Thymus (tissue), 11 donors: Measurements from ENCODE around the gene SLC49A3. TPM values are rescaled to one million over a fixed set of nuclear protein-coding genes. Genes with fewer than 3 reads are reported as not detected.
"Not testable (repeated sequence)": the region's sequence is repeated elsewhere in the genome, so short reads cannot be mapped to it uniquely, and the experiment has no call there.

Experiments
- DNase-seq, 9 donors: peaks; one replicate each; pipeline ENCODE4 v3.0.0-alpha.2; 2013; ENCODE audit warnings: low spot score in 9 of 9, low read depth in 6 of 9, missing footprints in 1 of 9
- H3K27ac ChIP-seq, 2 donors: one replicate each; pipeline ENCODE4 v1.5.1; 2013; ENCODE audit warnings: control low read depth in 1 of 2, low read depth in 1 of 2, low read length in 1 of 2, mild to moderate bottlenecking in 1 of 2, moderate library complexity in 1 of 2
- H3K27me3 ChIP-seq, 2 donors: one replicate each; pipeline ENCODE4 v1.5.1; 2013; ENCODE audit warnings: low read length in 1 of 2; ENCODE audit not compliant: control insufficient read depth in 2 of 2, insufficient read depth in 1 of 2
- H3K36me3 ChIP-seq, 2 donors: one replicate each; pipeline ENCODE4 v1.5.1; 2013; ENCODE audit warnings: low read length in 1 of 2, mild to moderate bottlenecking in 1 of 2, moderate library complexity in 1 of 2; ENCODE audit not compliant: control insufficient read depth in 2 of 2, insufficient read depth in 2 of 2
- H3K4me1 ChIP-seq, 2 donors: one replicate each; pipeline ENCODE4 v1.5.1; 2013; ENCODE audit warnings: low read length in 2 of 2; ENCODE audit not compliant: control insufficient read depth in 2 of 2, insufficient read depth in 2 of 2
- H3K4me3 ChIP-seq, 2 donors: one replicate each; pipeline ENCODE4 v1.5.1; 2013; ENCODE audit warnings: low read length in 2 of 2, control low read depth in 1 of 2, mild to moderate bottlenecking in 1 of 2
- H3K9me3 ChIP-seq, 2 donors: one replicate each; pipeline ENCODE4 v1.5.1; 2013; ENCODE audit warnings: low read length in 1 of 2, mild to moderate bottlenecking in 1 of 2; ENCODE audit not compliant: control insufficient read depth in 2 of 2, insufficient read depth in 1 of 2
- WGBS: extraction: QIAGEN DNeasy Blood & Tissue Kit; methylation state at CpG from one replicate; pipeline ENCODE4 v1.1.7; 2013; 5-methylcytosine and 5-hydroxymethylcytosine counted together
- polyA plus RNA-seq: library from polyadenylated mRNA; stranded (reverse); fragments of 200-250 nt; gene quantifications from one replicate; pipeline ENCODE4 v1.2.3, GENCODE V29; 2013
- total RNA-seq: library from RNA; stranded (reverse); fragments of 120-200 nt; gene quantifications from one replicate; pipeline ENCODE4 v1.2.4, GENCODE V29; 2013
- donor health status: healthy.

SLC49A3 gene
- total and polyA plus RNA-seq, 2 donors: 1.2 to 4.8 TPM

GRCh38 chr4:706083-706633 is 17.2 kb upstream of the SLC49A3 start:
- Histone ChIP-seq H3K4me3 (peak overlapping the region; percentile 92 to 99), H3K4me1 (peaks cover 10 to 12% of the 10 kb centered on the region in 2 donors), H3K27ac (peak overlapping the region; percentile 32 to 83)
- DNase-seq, H3K27me3 ChIP-seq, H3K36me3 ChIP-seq, H3K9me3 ChIP-seq: not testable (repeated sequence)
- WGBS: 5% methylated on average over 21 of the region's 21 CpGs

- Histone ChIP-seq H3K9me3 (peaks cover 0 to 4% of the 10 kb centered on the region in 2 donors), H3K27ac (peak within 1 kb of the TSS; percentile 32 to 83), H3K27me3 (peaks cover 0 to 5% of the 10 kb centered on the region in 2 donors), H3K36me3 (peaks cover 3 to 9% of the 10 kb centered on the region in 2 donors), H3K4me3 (peak within 1 kb of the TSS; percentile 92 to 99), H3K4me1 (peaks cover 10 to 12% of the 10 kb centered on the region in 2 donors)
- DNase-seq: peak; percentile 46 to 95 (median 87)
- 2% methylated on average over 82 of the region's 82 CpGs for WGBS
Measured at GRCh38 chr4:705278-706082, 16.5 kb upstream of the SLC49A3 start, which contains the start of gene PCGF3. TSS of gene PCGF3 (plus strand) at chr4:705832. CDS start at chr4:733681, 27,849 bp downstream.

GRCh38 chr4:704971-705277 is 16.0 kb upstream of the SLC49A3 start:
- Histone ChIP-seq H3K27ac (no peak overlapping the region), H3K4me1 (peaks cover 10 to 12% of the 10 kb centered on the region in 2 donors), H3K27me3 (peaks cover 0 to 5% of the 10 kb centered on the region in 2 donors), H3K36me3 (peaks cover 0 to 5% of the 10 kb centered on the region in 2 donors), H3K9me3 (peaks cover 0 to 4% of the 10 kb centered on the region in 2 donors), H3K4me3 (peak overlapping the region in 1 of 2 donors; percentile 99)
- no peak for DNase-seq
- 98% methylated on average over 1 of the region's 1 CpG for WGBS

- 96% methylated on average over 46 of the region's 46 CpGs for WGBS
- H3K4me3 ChIP-seq: no peak overlapping the region
- DNase-seq: no peak
Measured at GRCh38 chr4:704198-704891, 15.4 kb upstream of the SLC49A3 start.

GRCh38 chr4:703336-704197 is 14.6 kb upstream of the SLC49A3 start:
- Histone ChIP-seq H3K27ac (no peak overlapping the region), H3K4me1 (peaks cover 10 to 12% of the 10 kb centered on the region in 2 donors), H3K36me3 (no peaks in the 10 kb centered on the region), H3K9me3 (peaks cover 0 to 3% of the 10 kb centered on the region in 2 donors), H3K27me3 (peaks cover 0 to 5% of the 10 kb centered on the region in 2 donors), H3K4me3 (no peak overlapping the region)
- 95% methylated on average over 10 of the region's 10 CpGs for WGBS
- no peak for DNase-seq

More at GRCh38 chr4:704198-704891, 15.4 kb upstream of the SLC49A3 start:
- Histone ChIP-seq H3K27ac (no peak overlapping the region), H3K4me1 (peaks cover 10 to 12% of the 10 kb centered on the region in 2 donors), H3K9me3 (peaks cover 0 to 4% of the 10 kb centered on the region in 2 donors), H3K27me3 (peaks cover 0 to 5% of the 10 kb centered on the region in 2 donors), H3K36me3 (peaks cover 0 to 2% of the 10 kb centered on the region in 2 donors)

- 95% methylated on average over 7 of the region's 7 CpGs for WGBS
- Histone ChIP-seq H3K4me3 (no peak overlapping the region), H3K27me3 (peaks cover 0 to 5% of the 10 kb centered on the region in 2 donors), H3K4me1 (peaks cover 7 to 12% of the 10 kb centered on the region in 2 donors), H3K36me3 (no peaks in the 10 kb centered on the region), H3K9me3 (no peaks in the 10 kb centered on the region), H3K27ac (no peak overlapping the region)
- DNase-seq: no peak
Measured at GRCh38 chr4:702618-703048, 13.7 kb upstream of the SLC49A3 start.

GRCh38 chr4:700587-701264 is 11.8 kb upstream of the SLC49A3 start:
- H3K4me3 ChIP-seq: no peak overlapping the region
- H3K27me3 ChIP-seq: peaks cover 0 to 5% of the 10 kb centered on the region in 2 donors
- peaks cover 0 to 4% of the 10 kb centered on the region in 2 donors for H3K4me1 ChIP-seq
- no peak for DNase-seq
- no peak overlapping the region for H3K27ac ChIP-seq
- H3K36me3 ChIP-seq: no peaks in the 10 kb centered on the region
- H3K9me3 ChIP-seq: no peaks in the 10 kb centered on the region
- 95% methylated on average over 16 of the region's 16 CpGs for WGBS
